Measurements from ENCODE around the gene TAF11L2. TPM values are rescaled to one million over a fixed set of nuclear protein-coding genes. Genes with fewer than 3 reads are reported as not detected.
"Not testable (repeated sequence)": the region's sequence is repeated elsewhere in the genome, so short reads cannot be mapped to it uniquely, and the experiment has no call there.

Gene TAF11L2
- total RNA-seq, 2 experiments from 2014 or later = not detected

GRCh38 chr5:17497446-17497845 lies 585 bp upstream of the TAF11L2 start:
- Histone ChIP-seq H3K4me2 (ENCODE audit: low read length) (no peak overlapping the region), H3K9me3 (ENCODE audit: low read length) (no peaks in the 10 kb centered on the region), H3K79me2 (ENCODE audit: insufficient read depth, low read depth, low read length) (no peaks in the 10 kb centered on the region), H3K9me2 (ENCODE audit: insufficient read depth, low read length) (no peaks in the 10 kb centered on the region), H3K4me1 (ENCODE audit: insufficient read depth, low read length, poor library complexity, severe bottlenecking) (no peaks in the 10 kb centered on the region), H3K27ac (ENCODE audit: low read depth, low read length, poor library complexity, severe bottlenecking) (no peak overlapping the region), H3K36me3 (ENCODE audit: insufficient read depth, low read length) (no peaks in the 10 kb centered on the region), H4K20me1 (ENCODE audit: insufficient read depth, low read length) (no peaks in the 10 kb centered on the region), H2AFZ (ENCODE audit: low read length) (no peak overlapping the region), H3K4me3 (ENCODE audit: low read depth, low read length, poor library complexity, severe bottlenecking) (no peak overlapping the region)
- TF ChIP-seq CTCF (conservative IDR thresholded peaks at IDR 0.05; ENCODE audit: low read length) (no peak), EZH2phosphoT487 (IDR thresholded peaks at IDR 0.05; ENCODE audit: borderline replicate concordance, low read depth, low read length) (no peak)
- ChIA-PET POLR2A (no interaction called here), CTCF (ENCODE audit: unreplicated experiment) (no interaction called here)
- no peak for DNase-seq (ENCODE audit: low spot score)
- no TSS peak for BruUV-seq (replicated peaks)
- intact Hi-C loops (cut with micrococcal nuclease; ENCODE audit: unreplicated experiment) = no loop called here

- Histone ChIP-seq H3K4me3 (ENCODE audit: low read depth, low read length, poor library complexity, severe bottlenecking) (no peak overlapping the region), H3K9me2 (ENCODE audit: insufficient read depth, low read length) (no peaks in the 10 kb centered on the region), H2AFZ (ENCODE audit: low read length) (no peak overlapping the region), H3K4me1 (ENCODE audit: insufficient read depth, low read length, poor library complexity, severe bottlenecking) (no peaks in the 10 kb centered on the region), H3K79me2 (ENCODE audit: insufficient read depth, low read depth, low read length) (no peaks in the 10 kb centered on the region), H3K9me3 (ENCODE audit: low read length) (no peaks in the 10 kb centered on the region), H3K36me3 (ENCODE audit: insufficient read depth, low read length) (no peaks in the 10 kb centered on the region), H3K27ac (ENCODE audit: low read depth, low read length, poor library complexity, severe bottlenecking) (no peak overlapping the region), H4K20me1 (ENCODE audit: insufficient read depth, low read length) (no peaks in the 10 kb centered on the region), H3K4me2 (ENCODE audit: low read length) (no peak overlapping the region)
- CTCF ChIA-PET (ENCODE audit: unreplicated experiment) = no interaction called here
- no TSS peak for BruUV-seq (replicated peaks)
- POLR2A ChIA-PET = no interaction called here
- intact Hi-C loops (cut with micrococcal nuclease; ENCODE audit: unreplicated experiment) = no loop called here
- DNase-seq (ENCODE audit: low spot score) = no peak
- no peak for TF ChIP-seq EZH2phosphoT487 (IDR thresholded peaks at IDR 0.05; ENCODE audit: borderline replicate concordance, low read depth, low read length)
- TF ChIP-seq CTCF (conservative IDR thresholded peaks at IDR 0.05; ENCODE audit: low read length) = no peak
Observed at GRCh38 chr5:17511775-17512325, 13.8 kb downstream of the TAF11L2 start.

- DNase-seq (ENCODE audit: low spot score); H3K27ac ChIP-seq (ENCODE audit: low read depth, low read length, poor library complexity, severe bottlenecking); H3K9me3 ChIP-seq (ENCODE audit: low read length); H4K20me1 ChIP-seq (ENCODE audit: insufficient read depth, low read length); H3K36me3 ChIP-seq (ENCODE audit: insufficient read depth, low read length); H2AFZ ChIP-seq (ENCODE audit: low read length); H3K9me2 ChIP-seq (ENCODE audit: insufficient read depth, low read length); H3K4me2 ChIP-seq (ENCODE audit: low read length); POLR2A ChIA-PET; H3K79me2 ChIP-seq (ENCODE audit: insufficient read depth, low read depth, low read length); H3K4me3 ChIP-seq (ENCODE audit: low read depth, low read length, poor library complexity, severe bottlenecking); BruUV-seq (replicated peaks); CTCF ChIA-PET (ENCODE audit: unreplicated experiment); intact Hi-C loops (cut with micrococcal nuclease; ENCODE audit: unreplicated experiment); H3K4me1 ChIP-seq (ENCODE audit: insufficient read depth, low read length, poor library complexity, severe bottlenecking): not testable (repeated sequence)
Observed at GRCh38 chr5:17517526-17517925, 19.5 kb downstream of the TAF11L2 start.

- H3K27ac ChIP-seq (ENCODE audit: low read depth, low read length, poor library complexity, severe bottlenecking); H4K20me1 ChIP-seq (ENCODE audit: insufficient read depth, low read length); DNase-seq (ENCODE audit: low spot score); H3K9me2 ChIP-seq (ENCODE audit: insufficient read depth, low read length); H3K4me3 ChIP-seq (ENCODE audit: low read depth, low read length, poor library complexity, severe bottlenecking); POLR2A ChIA-PET; BruUV-seq (replicated peaks); H2AFZ ChIP-seq (ENCODE audit: low read length); H3K9me3 ChIP-seq (ENCODE audit: low read length); H3K36me3 ChIP-seq (ENCODE audit: insufficient read depth, low read length); H3K79me2 ChIP-seq (ENCODE audit: insufficient read depth, low read depth, low read length); intact Hi-C loops (cut with micrococcal nuclease; ENCODE audit: unreplicated experiment); H3K4me1 ChIP-seq (ENCODE audit: insufficient read depth, low read length, poor library complexity, severe bottlenecking); CTCF ChIA-PET (ENCODE audit: unreplicated experiment); H3K4me2 ChIP-seq (ENCODE audit: low read length): not testable (repeated sequence)
Observed at GRCh38 chr5:17518067-17518466, 20.0 kb downstream of the TAF11L2 start, which contains the start of gene TAF11L3. Gene TAF11L3, plus strand, starts transcription at chr5:17518367.

GRCh38 chr5:17519508-17519907 lies 21.5 kb downstream of the TAF11L2 start:
- CTCF ChIA-PET (ENCODE audit: unreplicated experiment) = not testable (repeated sequence)

More at GRCh38 chr5:17519508-17519907, 21.5 kb downstream of the TAF11L2 start:
- H3K9me2 ChIP-seq (ENCODE audit: insufficient read depth, low read length); DNase-seq (ENCODE audit: low spot score); H3K79me2 ChIP-seq (ENCODE audit: insufficient read depth, low read depth, low read length); H3K4me1 ChIP-seq (ENCODE audit: insufficient read depth, low read length, poor library complexity, severe bottlenecking); H3K4me3 ChIP-seq (ENCODE audit: low read depth, low read length, poor library complexity, severe bottlenecking); BruUV-seq (replicated peaks); H2AFZ ChIP-seq (ENCODE audit: low read length); H4K20me1 ChIP-seq (ENCODE audit: insufficient read depth, low read length); H3K4me2 ChIP-seq (ENCODE audit: low read length); intact Hi-C loops (cut with micrococcal nuclease; ENCODE audit: unreplicated experiment); H3K36me3 ChIP-seq (ENCODE audit: insufficient read depth, low read length); H3K27ac ChIP-seq (ENCODE audit: low read depth, low read length, poor library complexity, severe bottlenecking); POLR2A ChIA-PET; H3K9me3 ChIP-seq (ENCODE audit: low read length): not testable (repeated sequence)

Data from OCI-LY7 (cell line).